Dermis microvascular lymphatic vessel endothelial cell (primary cell): ENCODE results near the gene MYL12B. TPM values are rescaled to one million over a fixed set of nuclear protein-coding genes. Genes with fewer than 3 reads are reported as not detected.

Source experiments
- DNase-seq, 2 donors: peaks; one replicate each; pipeline versions ENCODE4 v3.0.0 to v3.0.0-alpha.2; 2010; ENCODE audit warnings: low read depth in 2 of 2
- total RNA-seq: library from RNA; depleted of rRNA; stranded (reverse); fragments of >200 nt; gene quantifications from 2 replicates; pipeline ENCODE4 v1.2.1, GENCODE V29; 2014

The MYL12B gene
- total RNA-seq, 1 donor from 2014 or later = 703 TPM

DNA sequence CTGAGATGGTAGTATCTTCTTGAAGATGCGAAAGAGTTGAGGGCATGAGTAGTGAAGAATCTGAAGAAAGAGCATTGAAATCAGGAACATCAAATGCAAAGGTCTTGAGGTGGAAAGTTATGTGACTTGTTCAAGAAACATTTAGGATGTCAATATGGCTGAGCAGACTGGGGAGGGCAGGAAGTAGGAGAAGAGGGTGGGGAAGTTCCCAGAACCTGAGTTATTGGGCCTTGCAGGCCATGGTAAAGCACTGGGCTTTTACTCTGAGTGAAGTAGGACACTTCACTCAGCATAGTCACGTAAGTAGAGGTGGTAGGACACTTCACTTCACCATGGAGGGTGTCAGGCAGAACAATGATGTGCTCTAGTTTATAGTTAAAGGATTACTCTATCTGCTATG, 26.1 kb upstream of the MYL12B start:
- no peak for DNase-seq

DNA sequence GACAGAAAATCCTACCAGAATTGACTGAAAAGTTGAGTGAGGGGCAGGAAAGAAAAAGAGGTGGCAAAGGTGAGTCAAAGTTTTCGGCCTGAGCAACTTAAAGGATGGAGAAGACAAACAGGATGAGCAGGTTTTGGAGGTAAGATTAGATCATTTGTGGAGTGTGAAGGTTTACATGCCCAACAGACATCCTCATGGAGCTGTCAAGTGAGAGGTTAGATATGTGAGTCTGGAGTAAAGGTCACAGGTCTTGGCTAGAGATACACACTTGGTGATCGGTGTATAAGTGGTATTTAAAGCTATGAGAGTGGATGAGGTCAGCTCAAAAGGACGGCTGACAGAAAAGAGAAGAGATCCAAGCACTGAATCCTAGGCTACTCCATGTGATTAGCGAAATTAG, 25.5 kb upstream of the MYL12B start:
- no peak for DNase-seq

DNA sequence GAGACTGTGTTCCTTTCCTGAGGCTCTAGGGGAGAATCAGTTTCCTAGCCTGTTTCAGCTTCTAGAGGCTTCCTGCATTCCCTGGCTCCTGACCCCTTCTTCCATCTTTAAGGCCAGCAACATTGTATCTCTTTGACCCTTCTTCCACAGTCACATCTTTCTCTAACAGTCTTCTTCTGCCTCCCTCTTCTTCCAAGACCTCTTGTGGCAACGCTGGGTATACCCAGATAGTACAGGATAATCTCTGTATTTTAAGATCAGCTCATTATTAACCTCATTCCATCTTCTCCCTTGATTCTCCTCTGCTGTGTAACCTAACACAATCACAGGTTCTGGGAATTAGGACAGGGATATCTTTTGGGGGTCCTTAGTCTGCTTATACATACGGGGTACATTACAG, 23.2 kb upstream of the MYL12B start:
- no peak for DNase-seq

DNA sequence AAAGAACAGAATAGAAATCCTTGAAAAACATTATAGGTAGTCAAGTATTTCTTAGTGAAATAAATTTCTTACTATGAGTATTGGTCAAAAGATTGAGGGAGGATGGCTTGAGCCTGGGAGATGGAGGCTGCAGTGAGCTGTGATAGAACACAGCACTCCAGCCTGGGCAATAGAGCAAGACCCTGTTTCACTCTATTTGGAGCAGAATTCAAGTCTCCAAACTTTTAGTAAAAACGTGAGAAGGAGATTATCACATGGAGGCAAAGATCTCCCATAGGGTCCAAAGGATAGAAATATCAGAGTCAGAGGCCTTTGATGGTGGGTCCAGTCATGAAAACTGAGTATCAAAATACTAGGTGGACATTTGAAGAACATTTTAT, 16.8 kb upstream of the MYL12B start:
- DNase-seq = no peak

DNA sequence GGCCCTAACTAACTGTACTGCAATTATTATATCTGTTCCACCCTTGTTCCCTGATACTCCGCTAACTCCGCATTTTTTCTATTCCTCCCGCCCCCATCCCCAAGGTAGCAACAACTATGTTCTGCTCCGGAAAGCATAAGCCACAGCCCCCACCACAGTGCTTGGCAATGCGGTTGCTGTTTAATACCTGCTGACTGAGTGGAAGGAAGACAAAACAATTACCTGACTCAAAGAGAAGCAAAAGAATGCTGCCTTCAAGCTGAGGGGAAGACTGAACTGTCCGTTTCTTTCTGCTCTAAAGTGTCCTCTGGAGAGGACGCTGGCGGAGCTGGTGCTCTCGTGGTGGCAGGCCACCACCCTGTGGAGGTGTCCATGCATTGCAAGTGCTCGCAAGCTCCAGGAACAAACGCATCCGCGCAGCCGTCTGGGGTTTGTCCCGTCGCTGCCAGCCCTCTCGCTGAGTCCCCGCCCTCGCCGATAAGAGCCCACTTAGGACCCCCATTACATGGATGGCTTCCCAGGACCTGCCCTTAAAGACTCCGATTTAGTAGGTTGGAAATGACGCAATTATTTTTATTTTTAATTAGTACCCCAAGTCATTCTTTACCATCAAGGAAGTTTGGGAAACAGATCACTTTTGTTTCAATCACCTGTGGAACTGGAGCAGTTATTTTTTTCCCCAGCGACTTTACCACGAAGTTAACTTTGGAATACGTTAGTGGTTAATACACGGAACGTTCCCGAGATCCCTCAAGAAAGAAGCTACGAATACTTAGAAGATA, 15.9 kb upstream of the MYL12B start:
- peak; percentile 84 to 92 for DNase-seq

DNA sequence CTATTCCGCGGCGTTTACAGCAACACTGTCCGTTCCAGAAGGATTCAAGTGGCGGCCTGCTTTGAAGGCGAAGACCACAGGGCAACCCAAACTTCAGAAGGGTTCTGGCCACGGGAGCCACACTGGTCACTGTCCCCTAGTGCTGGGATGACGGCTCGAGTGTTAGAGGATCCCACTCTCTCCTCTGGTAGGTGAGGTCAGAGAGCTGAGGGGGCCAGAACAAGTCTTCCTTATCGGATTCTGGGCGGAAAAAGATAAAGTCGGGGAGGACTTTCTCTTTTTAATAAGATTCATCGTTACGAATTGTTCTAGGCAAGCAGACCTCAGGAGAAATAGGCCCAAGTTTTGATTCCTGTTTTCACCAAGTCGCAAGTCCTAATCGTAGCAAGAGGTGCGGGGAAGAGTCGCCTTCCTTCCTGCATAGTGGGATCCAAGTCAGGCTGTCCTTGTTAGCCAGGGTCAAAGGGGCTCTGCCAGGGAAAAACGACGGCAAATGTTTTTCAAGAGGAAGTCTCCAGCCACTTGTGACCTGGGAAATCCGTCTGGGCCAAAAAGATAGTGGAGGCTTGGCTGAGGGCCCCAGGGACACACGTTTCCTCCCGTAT, 15.2 kb upstream of the MYL12B start:
- peak; percentile 95 to 97 for DNase-seq

DNA sequence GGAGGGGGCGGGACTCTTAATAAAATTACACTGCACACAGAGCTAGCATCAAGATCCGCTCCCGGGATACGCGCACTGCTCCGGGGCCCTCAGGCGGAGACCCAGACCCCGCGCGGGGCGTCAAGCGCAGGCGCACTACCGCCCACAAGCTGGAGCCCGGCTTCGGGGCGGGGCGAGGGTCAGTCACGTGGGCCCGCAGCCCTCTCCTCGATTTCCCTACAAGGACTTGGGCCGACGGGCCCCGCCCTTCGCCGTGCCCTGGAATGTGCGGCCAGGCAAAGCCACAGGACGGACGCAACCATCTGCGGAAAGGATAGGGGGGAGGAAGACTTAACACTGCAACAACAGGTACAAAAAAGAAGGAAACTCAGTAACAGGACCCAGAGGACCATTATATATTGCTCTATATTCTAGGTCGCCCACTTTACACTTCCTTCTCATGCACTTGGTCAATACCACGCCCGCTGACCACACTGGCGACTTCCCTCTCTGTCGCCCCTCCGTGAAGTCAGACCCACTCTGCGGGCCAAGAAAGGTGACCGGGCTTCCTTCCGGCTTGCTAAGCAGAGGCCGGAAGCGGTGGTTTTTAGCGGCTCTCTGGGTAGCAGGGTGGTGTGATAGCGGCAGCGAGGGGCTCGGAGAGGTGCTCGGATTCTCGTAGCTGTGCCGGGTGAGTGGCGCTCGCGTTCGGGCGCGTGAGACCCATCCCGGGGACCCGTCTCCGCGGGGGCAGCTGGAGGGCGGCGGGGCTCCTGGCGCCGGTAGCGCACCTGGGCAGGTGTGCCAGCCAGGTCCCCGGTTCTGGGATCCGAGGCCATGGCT, 14.5 kb upstream of the MYL12B start, which contains the start of gene MYL12A:
Gene MYL12A (plus strand): TSS at position 562 of the 822 bp plus-strand sequence. CDS start 5,447 bp downstream, outside the sequence.
- peak; percentile 96 to 99 for DNase-seq

DNA sequence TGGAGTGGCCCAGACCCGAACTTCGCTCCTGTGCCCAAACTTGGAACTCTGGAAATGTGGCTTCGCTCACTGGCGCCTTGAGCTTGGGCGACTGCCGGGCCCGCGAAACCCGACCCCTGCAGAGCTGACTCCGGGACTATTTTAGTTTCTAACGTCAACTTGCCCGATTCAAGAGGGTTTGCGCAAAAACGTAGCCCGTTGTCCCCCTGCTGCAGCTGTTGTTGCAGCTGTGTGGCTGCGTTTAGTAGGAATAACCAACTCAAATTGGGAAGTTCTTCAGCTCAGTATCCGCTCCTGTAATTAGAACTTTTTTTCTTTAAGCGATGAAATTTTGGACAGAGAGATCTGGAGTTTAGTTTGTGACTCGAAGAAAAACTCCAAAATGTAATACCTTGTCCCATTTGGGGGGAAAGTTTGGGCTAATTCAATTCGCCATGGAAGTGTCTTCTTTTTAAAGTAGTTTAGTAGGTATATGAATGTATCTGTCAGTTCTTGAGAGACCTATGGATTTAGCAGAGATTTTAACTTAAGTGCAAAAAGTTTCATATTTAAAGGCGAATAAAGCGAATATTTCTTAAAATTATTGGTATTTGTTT, 13.8 kb upstream of the MYL12B start:
- DNase-seq = peak in 1 of 2 donors; percentile 70

DNA sequence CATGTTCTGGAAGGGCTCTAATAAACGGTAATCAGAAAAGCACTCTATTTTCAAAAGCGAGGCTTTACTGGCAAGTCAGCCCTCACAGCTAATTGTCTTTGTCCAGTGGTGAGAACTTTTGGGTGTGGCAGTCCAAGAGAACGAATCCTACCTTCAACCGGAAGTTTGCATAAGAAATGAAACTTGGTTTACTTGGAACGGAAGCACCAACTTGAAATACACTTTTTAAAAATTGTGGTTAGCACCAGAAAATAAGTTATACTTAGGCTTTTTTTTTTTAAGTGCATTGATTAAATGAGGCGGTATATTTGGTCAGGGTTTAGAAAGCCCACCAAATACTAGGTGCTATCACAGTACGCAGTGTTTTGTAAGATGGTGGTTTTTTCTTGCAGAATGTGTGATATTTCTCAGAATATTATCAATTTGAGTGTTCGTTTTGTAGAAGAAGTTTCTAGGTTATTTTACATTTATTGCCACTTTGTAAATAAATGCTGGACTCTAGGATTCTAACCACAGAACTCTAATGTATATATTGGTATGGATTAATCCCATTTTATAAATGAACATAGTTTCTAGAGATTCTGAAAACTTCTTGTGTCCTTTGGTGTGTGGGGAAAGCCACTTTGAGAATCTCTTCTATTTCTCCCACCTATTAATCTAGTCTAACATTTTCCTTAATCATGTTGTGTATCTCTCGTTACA, 13.1 kb upstream of the MYL12B start:
- DNase-seq = peak in 1 of 2 donors; percentile 64

DNA sequence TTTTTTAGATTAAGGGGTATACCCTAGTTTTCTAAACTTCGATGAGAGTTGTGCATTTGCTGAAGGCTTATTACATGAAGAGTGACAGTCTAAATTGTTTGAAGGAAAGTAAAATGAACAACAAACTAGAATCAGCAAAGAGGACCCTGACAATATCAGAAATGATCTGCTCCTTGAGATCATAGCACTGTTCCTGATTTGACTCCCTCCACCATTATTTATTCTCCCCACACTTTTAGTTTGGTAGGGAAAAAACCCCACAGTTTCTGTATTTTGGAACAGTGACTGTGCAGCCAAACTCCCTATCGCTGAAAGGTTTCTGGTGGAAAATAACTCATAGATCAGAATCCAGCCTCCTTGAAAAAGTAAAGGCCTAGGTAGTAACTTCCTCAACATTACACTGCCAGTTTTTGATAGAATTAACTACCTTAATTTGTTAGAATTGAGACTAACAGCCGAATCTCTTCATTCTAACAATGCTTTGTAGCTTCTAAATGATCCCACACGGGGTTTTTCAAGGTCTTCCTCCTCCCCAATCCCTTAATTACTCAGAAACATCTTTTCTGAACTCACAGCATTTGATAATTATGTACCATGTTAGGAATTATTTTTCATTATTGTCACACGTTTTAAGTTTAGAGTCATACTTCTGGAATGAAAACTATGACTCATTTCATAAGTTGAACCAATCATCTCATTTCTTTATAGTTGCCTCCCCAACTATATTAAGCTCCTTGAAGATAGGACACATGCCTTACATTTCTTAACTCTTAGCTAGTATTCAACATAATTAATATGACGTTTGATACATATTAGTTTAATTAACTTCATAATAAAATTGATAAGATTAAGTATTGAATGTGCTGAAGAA, 11.5 kb upstream of the MYL12B start:
- peak in 1 of 2 donors; percentile 71 for DNase-seq

DNA sequence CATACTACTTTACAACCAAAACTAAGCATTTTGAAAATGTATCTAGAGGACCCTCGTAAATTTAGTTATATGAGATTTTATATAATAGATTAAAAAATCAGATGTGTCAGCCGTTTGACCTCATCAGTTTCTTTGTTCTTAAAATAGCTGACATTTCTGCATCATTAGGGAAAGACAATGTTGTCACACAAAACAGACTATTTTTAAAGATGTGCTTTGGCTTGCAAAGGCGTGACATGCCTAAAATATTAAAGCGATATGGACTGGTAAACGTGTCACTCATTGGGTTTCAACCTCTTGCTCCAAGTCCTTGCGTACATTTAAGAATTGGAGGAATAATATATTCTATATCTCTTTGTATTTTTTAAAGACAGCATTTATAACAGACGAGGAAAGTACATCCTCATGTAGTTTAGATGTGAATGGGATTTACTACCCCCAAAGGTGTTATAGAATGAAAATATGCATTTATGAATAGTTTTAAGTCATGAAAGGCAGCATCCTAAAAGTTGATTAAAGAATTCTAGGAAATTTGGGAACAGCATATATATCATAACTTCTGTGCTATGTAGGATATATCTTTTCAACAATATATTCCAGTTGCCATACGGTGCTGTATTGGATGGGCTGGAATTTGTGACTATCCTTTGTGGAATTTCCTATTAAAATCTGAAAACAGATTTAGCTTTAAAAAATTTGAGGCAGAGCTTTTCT, 10.5 kb upstream of the MYL12B start:
- peak in 1 of 2 donors; percentile 22 for DNase-seq

DNA sequence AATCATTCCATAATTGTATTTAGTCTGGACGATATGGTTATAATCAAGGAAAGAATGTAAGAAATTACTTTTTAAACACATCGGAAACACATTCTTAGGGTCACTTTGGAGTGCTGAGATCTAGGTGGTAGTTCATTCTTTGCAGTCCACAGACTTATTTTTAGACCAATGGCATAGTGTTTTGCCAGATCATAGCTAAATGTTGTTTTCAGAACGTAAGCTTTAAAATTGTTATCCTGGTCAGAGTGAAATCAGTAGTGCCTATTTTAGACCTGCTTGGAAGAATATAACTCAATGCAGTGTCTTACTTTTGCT, 10.0 kb upstream of the MYL12B start:
- peak in 1 of 2 donors; percentile 37 for DNase-seq

DNA sequence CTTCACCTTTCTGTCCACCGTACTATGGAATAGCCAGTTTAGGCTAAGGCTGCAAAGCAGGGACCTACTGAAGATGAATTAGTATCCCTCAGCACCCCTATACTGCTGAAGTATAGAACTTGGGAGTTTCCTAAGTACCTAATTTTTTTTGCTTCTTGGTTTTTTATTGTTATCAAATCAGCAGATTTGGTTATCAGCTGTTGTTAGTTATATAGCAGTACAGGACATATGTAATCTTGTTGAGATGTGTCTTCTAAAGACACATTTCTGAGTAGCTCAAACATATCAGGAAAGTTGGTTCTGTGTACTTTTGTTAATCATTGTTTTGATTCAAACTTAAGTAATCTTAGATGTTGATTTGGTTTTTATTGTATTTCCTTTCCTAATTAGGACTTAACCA, 9.1 kb upstream of the MYL12B start:
- DNase-seq = no peak

DNA sequence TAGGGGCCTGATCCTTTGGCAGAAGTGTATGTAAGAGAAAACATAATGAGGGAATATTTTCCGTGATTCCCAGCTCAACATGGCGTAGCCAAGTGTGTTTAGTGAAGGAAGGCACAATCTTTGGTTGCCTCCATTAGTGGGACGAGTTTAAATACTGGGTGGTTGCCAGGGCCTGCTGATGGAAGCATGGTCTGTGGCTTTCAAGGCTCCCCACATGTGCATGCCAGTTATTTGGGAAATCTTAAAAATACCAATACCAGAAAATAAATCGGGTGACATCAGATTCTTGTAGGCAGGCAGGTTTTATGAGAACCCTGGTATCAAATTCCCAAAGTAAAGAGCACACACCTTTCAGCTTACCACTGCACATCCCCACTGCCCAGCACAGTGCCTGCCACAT, 7.2 kb upstream of the MYL12B start:
- no peak for DNase-seq

DNA sequence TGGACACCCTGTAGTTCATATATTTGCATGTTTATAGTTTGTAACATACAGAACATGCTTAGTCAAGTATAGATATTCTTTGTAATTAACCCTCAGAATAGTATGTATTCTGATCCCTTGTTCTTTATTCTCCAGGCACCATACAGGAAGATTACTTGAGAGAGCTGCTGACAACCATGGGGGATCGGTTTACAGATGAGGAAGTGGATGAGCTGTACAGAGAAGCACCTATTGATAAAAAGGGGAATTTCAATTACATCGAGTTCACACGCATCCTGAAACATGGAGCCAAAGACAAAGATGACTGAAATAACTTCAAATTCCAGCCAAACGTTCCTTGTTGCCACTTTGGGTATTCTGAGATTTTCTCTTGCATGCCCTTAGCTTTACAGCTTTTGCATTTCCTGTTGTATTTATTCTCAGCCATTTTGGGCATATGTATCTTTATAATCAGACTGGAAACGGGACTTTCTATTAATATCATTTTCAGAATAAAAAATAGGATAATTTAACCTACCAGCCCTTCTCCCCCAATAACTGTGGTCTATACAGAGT, 6.2 kb upstream of the MYL12B start:
- DNase-seq = peak in 1 of 2 donors; percentile 39

DNA sequence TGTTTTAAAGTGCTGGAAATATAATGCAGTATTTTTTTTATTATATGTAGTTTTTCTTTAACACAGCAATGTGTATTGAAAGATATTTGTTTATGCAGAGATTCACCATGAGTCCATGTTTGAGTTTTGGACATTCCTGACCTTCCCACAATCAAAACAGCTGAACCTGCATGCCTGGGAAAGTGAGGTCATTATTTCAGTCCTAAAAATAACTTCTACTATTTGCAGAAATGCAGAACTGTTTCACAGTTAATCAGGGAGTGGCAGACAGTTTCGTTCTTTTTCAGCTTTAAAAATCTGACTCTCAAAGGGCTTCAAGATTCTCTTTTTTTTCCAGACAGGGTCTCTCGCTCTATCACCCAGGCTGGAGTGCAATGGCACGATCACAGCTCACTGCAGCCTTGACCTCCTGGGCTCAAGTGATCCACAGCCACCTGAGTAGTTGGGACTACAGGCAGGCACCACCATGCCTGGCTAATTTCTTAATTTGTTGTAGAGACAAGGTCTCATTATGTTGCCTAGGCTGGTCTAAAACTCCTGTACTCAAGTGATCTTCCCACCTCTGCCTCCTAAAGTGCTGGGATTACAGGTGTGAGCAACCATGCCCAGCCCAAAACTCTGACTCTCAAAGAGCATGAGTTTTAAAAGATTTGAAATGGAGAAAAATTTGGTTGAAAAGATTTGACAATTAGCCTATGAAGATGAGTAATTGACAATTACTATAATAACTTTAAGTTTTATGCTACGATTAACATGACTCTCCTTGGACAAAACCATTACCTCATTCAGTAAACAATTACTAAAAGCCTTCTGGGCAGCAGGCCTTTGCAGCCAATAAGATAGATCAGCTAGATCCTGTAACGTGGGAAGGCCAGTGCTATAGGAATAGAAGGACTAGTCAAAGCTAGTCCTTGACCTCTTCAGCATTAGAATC, 5.0 kb upstream of the MYL12B start:
- peak in 1 of 2 donors; percentile 62 for DNase-seq

DNA sequence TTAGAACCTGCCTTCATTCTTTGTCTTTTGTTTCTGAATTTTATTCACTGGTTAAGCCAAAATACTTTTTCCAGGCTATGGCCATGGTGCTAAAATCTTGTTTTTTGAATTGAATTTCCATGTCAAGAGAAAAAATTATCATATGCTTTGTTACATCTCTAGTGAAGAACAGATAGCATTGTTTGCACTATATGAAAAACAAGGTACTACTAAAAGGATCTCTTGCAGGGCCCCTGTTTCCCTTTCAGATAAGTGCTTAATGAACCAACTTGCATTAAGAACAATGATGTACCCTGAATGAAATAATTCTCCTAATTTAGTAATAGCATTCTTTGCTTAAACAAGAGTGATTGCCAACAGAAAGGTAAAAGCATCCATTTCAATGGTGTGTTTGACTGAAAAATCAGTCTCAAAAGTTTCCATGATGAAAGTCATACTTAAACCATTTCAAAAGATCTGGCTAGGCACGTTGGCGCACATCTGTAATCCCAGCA, 4.3 kb upstream of the MYL12B start:
- DNase-seq = no peak

DNA sequence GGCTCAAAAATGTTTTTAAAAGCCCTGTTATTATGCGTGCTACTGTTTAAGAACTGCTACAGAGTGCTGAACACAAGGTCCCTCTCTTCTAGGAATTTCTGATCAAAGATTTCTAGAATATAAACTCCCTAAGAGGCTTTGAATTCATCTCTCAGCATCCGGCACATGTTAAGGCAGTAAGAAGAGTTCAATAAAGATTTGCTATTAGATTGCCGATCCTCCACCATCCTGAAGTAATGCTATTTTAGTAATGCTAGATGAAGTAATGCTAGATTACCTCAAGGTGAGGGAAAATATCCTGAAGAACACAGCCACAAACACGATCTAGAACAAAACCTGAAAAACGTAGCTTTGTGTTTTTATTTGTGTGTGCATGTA, 949 bp upstream of the MYL12B start:
- no peak for DNase-seq
